ENCODE results near the gene PHF2.

PHF2 gene

DNA sequence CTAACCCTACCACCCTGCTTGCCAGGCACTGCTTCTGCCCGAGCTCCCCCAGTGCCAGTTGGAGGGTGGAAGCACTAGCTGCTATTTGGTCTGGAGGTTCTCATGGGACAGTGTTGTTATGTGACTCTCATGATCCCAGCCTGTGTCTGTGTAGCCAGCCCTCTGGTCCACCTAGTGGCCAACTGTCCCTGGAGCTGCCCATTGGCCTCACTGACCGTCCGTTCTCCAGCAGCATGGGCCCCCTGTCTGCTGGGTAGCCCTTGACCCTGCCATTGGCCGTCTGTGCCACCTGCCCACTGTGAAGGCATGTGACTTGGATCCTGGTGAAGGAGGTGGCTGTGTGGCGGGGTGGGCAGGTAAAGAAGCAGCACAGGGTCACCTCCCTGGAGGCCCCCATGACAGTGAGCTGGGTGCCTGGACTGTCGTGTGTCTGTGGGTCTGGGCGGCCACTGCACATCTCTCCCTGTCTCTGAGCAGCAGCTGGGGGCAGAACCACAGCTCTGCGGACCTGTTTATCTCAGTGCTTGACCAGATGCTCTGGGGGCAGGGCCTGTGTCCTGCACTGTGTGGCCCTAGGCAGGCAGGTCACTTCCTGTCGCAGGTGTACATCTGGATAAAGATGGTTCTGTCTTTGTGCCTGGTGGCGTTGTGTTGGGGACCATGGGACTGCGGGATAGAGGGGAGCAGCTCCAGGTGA lies 11.4 kb downstream of the PHF2 start:
- no peak for DNase-seq

DNA sequence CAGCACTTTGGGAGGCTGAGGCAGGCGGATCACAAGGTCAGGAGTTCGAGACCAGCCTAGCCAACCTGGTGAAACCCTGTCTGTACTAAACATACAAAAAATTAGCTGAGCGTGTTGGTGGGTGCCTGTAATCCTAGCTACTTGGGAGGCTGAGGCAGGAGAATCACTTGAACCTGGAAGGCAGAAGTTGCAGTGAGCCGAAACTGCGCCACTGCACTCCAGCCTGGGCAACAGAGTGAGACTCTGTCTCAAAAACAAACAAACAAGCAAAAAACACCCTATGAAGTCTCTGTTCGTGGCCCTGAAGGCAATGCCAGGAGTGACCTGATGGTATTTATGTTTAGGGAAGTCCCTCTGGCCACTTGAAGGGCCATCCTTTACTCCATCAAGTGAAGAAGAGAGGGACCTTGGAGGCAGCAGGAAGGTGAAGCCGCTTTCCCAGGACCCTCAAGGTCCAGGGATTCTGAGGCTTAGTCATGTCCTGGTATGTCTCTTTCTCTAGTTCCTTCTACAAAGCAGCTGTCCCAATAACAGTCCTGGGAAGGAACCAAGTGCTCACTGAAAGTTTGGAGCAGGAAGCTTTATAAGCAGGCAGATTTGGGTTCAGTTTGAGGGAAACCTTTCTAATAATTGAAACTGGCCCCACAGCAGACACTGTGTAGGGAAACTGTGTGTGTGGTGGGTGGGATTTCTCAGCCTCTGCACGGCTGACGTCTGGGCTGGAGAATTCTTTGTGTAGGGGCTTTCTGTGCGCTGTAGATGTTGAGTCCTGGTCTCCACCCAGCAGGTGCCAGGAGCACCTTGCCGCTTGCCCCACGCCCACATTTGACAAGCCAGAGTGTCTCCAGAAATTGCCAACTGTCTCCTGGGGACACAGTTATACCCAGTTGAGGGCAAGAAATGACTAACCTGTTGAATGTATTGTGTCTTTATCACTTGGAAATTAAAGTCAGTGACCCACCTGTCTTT lies 12.5 kb downstream of the PHF2 start:
- DNase-seq, result no peak

DNA sequence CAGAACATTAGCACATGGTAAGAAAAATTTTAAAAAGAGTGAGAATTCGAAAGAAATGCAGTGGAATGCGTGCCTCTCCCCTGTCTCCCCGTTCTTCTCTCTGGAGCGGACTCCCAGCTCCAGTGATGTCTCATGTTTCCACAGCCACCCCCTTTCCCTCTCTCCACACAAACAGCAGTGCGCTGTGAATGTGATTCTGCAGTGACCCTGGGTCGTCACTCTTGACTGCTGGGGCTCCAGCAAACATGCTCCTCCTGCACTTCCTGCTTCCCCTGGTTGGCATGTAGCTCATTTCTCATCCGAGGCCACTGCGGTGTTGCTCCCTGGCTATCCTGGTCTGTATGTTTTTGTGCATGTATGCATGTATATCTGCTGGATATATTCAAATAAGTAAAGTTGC lies 13.3 kb downstream of the PHF2 start:
- DNase-seq, result no peak

DNA sequence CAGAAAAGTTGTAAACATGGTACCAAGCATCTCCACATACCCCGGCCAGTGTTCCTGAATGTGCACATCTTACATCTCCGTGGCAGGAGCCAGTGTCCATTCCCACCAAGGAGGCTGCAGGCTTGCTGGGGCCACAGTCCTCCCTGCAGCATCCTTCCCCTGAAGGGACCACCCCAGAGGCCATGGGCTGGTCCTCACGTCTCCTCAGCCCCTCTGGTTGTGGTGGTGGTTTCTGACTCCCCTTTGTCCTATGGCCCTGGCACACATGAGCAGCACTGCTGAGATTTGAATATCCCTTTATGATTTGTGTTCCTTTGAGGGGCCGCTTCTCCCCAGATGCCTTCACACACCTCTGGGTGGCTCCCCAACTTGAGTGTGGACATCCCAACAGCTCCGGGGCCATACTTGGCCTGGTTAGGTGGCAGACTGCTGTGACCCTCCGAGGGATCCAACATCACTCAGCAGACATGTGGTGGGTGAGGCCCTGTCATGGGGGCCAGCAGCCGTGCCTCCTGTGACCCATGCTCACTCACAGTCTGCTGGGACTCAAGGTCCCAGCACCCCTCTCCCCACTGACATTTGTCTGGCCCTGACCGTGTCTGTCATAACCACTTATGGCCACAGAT lies 14.3 kb downstream of the PHF2 start:
- no peak for DNase-seq

DNA sequence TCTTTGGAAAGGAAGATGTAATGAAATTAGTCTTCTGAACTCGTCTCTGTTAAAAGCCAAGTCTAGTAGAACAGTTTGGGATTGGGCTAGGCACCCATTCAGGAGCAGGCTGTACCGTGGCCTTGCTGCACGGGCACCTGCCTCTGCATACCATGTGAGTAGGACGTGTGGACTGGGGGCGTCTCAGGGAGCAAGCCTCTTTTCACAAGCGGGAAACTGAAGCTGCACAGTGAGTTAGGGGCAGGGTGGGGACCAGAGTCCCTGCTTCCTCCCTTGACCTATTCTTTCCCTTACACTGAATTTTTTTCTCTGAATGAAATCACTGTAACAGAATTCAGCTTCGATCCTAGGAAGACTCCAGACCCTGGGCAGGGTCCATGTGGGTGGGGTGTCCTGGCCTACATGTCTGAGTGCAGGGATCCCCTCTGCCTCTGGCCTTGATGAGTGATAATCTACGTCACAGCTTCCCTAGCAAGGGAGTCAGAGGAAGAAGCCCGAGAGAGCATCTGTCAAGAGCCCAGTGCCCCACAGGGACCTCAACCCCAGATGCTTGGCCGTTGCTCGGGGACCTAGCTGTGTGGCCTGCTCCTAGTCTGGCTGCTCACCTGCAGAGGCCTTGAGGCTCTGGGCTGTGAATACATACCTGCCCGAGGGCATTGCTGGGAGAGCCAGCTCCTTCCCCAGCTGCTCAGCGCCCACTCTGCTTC lies 15.1 kb downstream of the PHF2 start:
- no peak for DNase-seq

DNA sequence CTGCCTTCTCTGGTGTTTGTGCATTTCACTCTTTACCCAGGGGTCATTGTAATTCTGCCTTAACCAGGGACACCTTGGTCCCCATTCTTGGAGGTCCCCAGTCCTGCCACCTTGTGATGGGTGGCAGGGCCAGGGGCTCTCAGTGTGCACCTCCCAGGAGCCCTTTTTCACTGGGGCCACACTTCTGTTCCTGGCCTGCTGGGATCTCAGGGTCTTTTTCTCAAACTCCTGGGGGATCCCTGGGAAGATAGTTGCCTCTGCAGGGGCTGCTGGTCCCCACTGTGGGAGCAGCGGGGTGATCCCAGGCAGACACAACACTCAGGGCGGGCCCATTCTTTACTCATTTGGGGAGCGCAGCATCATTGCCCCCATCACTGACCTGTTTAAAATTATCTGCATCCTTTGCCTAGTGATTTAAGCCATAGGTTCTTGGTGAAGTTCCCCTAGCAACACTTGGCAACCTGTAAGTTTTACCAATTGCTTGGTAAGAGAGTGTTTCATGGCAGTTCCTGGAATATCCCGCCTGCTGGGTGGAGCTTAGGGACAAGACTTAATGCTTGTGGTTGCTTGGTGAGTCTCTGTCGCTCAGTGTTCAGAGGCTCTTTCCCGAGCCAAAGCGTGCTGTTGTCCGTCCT lies 15.7 kb downstream of the PHF2 start:
- DNase-seq, result no peak

DNA sequence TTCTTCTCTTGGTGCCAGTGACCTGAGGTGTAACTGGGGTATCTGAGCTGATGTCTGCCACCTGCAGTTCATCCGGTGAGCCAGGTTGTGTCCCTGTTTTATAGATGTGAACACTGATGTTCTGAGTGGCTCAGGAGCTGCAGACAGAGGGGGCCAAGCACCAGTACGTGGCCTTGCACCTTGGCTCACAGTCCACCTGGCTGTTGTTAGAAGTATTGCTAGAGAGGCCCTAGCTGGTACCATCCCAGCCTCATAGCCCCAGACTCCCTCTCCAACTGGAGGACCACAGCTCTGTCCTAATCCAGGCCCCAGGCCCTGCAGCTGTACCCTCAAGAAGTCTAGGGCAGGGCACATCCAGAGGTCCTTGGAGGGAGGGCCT lies 16.2 kb downstream of the PHF2 start:
- no peak for DNase-seq

DNA sequence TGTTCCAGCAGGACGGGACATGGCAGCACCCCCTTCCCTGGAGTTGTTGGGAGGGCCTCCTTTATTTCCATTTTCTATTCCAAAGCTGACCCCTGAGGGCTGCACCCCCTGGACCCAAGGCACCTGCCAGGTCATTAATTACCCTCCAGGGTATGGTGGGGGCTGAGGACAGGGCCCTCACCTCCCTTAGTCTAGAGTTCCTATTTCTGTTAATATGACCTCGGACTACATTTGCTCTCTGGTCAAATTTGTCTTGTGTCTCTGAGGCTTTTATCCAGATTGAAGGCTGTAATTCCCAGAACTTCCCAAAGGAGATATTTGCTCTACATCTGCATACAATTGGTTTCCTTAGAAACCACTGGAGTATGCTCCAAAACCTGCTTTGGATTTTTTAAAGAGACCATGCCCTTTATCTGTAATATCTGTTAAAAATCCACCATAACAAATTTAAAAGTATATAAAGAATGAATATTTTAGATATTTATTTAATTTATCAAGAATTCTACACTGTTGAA lies 16.8 kb downstream of the PHF2 start:
- DNase-seq, result no peak

DNA sequence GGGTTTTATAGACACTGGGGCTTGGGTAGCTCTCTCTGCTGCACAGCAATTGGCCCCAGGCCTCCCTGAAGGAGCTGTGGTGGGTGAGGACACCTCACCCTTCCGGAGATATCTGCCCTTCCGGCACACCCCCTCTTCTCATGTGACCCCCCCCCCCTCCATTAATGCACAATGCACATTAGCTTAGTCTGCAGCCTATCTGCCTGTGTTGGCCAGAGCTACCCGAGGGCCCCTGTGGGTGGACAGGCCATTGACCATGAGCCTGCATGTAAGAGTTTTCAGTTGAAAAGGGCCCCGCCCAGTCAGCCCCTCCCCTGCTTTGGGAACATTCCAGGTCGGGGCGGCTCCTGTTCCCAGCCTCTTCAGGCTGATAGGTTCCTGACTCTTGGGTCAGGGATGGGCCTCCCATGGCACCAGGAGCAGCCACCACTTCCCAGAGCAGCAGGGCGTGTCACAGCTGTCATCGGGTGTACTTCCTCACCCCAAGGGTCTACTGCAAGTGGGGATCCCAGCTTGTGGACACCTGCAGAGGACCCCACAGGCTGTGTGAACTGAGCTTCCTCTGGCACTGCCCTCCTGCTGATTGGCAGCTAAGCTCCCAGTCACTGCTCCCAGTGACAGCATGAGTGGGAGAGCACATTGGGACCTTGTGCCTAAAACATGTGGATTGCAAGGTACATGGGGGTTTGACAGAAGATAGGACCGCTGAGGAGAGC lies 17.8 kb downstream of the PHF2 start:
- no peak for DNase-seq

DNA sequence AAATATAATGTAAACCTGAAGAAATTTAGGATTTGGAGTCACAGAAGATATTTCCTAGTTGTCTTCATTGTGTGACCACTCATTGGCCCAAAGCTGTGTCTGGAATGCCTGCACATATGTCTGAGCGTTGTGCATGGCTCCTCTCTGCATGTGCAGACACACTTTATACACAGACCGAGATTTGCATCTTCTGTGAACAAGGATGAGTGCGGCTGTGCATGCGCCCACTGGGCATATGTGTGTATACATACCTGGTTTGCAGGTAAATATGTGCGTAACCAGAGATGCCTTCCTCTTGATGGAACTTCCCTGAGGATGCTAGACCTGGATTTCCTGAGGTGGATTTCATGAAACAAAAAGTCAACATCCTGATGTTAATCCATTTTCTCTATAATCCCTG lies 19.1 kb downstream of the PHF2 start:
- no peak for DNase-seq

DNA sequence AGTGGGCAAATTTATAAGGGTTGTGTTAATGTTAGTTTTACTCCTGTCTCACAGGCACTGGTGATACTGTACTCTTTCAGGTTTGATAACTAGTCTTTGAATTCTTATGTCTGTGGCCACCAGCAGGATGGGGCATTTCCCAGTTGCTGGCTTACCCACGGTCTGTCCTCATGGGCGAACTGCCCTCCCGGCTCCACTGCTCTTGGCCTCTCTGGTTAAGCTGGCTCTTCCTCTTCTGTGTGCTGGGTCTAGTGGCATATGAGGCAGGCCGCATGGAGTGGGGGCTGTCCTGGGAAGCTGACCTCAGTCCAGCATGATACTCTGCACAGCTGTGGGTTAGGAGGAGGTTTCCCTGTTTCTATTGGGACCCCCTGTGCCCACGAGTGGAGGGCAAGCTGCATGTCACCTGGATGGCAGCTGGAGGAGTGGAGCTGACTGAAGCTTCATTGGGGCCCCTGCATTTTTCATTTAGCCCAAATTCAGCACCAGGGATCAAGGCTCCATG lies 19.5 kb downstream of the PHF2 start:
- no peak for DNase-seq

DNA sequence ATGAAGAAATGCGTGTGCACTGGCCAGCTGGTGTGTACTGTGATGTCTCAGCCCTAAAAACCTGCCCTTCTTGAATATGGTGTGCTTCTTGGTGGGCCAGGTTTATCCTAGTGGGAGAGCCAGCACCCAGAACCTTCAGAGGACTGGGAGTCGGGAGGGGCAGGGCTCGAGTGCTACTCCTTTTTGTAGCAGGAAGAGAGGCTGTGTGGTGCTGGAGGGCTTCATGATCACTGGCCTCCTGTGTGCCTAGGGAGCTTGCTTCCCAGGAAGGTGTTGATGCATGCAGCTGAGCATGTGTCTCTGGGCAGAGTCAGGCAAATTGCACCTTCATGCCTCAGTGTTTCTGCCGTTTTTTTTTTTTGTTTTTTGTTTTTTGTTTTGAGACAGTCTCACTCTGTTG lies 20.0 kb downstream of the PHF2 start:
- DNase-seq, result no peak

DNA sequence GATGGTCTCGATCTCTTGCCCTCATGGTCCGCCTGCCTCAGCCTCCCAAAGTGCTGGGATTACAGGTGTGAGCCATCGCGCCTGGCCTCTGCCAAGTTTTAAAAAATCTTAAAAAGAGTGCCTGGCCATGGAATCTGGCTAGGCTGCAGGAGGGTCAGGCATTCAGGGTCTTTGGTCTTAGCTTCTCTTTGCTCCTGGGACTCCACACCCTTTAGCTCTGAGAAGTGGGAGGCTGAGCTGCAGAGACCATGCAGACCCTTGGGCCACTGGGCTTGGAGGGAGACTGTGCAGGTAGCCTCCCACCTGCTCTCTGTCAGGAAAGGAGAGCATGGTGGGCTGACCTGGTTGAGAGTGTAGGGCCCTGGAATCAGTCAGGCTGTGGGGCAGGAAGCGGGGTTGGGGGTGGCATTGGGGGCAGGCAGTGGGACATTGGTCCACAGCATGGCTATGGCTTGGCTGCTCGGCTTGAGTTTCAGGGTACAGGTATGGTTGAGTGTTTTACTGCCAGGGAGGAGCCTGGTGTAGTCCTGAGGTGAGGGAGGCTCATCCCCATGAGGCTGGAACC lies 20.8 kb downstream of the PHF2 start:
- DNase-seq, result no peak

DNA sequence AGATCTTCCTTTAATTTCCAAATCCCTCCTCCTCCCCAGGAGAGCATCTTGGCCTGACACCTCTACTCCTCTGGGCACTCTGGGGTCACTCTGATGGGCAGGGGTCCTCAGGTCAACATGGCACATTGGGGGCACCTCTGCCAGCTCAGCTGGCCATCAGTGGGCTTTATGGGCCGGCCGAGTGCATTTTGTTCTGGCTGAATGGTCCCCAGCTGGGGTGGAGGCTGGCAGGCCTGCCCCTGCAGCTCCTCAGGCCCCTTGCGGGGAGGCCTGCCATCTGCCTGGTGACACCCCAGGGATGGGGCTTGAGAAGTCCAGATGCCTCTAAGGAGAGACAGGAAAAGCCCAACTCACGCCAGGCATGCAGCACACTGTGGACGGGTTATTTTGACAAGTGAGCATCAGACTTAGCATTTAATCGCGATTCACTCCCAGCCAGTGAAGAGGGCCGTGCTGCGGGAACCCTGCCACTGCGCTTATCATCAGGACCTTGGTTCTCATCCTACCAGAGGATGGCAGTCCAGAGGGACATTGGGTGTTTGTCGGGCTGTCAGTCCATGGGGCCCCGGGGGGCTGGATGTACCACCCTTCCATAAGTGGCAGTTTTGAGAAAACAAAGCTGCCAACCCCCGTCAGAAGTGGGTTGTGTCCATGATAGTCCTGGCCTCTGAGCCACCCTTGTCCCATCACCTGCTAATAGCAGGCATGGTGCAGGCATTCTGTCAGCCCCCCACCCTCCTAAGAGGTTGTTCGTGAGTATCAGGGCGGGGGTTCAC lies 21.7 kb downstream of the PHF2 start:
- no peak for DNase-seq

DNA sequence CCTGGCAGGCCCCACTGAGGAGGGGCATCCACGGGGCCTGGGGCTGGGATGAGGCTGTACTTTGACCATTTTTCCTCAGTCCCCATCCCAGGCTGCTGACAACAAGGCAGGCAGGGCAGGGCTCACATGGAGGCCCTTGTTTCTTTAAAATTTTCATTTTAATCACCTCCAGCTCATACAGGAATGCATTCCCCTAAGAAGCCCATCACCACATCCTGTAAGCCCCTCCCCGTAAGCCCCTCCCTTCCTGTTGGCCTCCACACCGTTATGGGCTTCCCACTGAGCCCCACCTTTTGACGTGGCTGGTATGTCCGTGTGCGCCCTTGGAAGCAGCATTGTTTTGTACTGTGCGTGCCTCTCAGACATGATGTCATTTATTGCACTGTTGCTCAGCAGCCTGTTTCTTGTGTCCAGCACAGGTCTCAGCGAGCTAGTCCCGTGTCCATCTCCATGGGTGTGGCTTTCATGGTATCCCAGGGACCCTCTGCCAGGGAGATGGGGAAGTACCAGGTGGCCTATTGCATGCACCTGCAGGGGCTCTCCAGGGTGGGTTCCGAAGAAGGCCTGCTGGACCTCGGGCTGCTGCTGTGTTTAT lies 22.4 kb downstream of the PHF2 start:
- DNase-seq, result no peak

DNA sequence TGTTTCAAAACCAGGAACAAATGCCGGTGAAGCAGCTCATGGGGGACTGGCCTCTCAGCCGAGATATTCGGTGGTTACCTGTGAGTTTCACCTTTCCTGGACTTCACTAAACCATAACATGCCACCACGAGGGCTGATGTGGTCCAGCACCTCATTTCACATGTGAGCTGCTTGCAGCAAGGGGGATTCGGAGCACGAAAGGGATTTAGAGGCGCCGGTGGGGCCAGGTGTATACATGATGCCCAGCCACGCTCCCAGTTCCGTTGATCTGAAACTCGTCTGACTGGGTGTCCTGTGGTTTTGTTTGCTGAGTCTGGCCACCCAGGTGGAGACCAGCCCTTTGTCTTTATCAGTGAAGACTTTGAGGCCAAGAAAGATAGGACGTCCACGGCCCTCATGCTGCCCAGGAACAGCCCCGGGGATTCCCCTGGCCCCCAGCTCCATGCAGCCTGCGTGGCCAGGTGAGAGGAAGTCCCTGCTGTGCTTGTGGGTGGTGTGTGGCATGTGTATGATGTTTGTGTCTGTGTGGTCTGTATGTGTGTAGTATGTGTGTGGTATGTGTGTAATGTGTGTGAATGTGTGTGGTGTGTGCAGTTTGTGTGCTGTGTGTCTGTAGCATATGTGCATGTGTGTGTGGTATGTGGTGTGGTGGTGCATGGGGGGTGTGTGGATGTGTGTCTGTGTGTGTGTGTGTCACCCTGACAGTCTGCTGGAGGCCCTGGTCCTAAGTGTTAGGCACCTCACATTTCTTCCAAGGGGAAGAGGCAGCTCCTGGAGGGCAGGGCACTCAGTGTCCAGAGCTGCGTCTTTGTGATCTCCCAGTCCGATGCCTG lies 23.4 kb downstream of the PHF2 start:
- DNase-seq, result no peak

DNA sequence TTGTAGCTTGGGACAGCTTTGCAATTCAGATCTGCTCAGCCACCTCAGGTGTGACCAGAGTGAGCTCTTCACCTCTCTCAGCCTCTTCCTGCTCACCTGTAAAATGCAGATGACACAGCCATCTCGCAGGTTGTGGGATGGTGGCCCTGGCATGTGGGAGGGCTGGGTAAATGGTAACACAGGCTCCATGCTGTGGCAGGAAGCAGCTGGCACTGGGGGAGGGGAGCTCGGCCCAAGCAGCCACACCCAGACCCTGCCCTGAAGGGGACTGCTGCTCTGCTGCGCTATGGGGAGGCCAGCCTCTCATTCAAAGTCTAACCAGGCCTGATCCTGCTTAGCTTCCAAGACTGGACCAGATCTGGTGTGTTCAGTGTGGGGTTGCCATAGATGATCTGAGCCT lies 24.1 kb downstream of the PHF2 start:
- DNase-seq, result no peak

DNA sequence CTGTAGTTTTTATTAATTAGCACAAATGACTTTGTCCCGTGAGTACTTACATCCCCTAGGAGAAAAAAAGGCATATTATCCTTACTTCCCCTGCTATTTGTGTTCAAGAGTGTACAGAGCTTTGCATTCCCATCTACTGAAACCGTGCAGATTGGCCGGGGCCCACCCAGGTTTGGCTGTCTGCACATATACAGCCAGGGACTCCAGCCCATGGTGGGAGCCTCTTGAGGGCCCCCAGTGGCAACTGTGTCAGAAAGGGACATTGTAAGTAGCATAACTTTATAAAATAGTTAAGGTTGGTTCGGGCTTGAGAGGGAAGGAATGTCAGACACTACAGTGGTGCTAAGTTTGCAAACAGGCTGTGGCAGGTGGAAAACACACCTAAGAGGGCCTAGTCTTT lies 24.7 kb downstream of the PHF2 start:
- DNase-seq, result no peak

DNA sequence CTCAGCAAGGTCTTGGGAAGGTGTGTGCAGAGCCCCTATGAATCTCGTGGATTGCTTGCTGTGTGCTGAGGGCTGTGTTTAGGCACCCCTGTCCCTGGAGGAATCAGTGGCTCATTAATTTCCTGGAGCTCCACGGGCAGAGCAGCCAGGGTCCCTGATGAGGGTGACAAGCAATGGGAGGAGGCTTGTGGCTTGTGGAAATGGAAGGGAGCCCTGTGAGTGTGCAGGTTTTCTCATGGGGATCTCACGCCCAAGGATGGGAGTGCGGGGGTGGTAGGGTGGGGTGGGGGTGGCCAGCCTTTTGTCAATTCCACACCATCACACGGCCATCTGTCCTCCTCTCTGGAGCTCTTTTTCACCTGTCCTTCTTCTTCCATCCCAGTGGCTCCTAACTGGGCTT lies 25.3 kb downstream of the PHF2 start:
- DNase-seq, result no peak

All from AML-193 (cell line).